22Rv1 (cell line): ENCODE results near the gene PPEF1.

ENCODE experiments used
- H3K27ac ChIP-seq: fragments of 450-650 bp; 2 replicates; pipeline ENCODE4 v1.5.1; 2017
- ZFX ChIP-seq: fragments of 450-650 bp; IDR thresholded peaks from 2 replicates; pipeline ENCODE4 v1.6.1; 2017; ENCODE audit warnings: antibody characterized with exemption, borderline replicate concordance
- TF ChIP-seq, protein P1 (sequence below): fragments of 450-650 bp; IDR thresholded peaks from 2 replicates; pipeline ENCODE4 v1.5.1; 2017; ENCODE audit warnings: mild to moderate bottlenecking

PPEF1 gene

GRCh38 chrX:18856645-18856997, 149.2 kb downstream of the PPEF1 start:
- TF ChIP-seq, protein P1, sequence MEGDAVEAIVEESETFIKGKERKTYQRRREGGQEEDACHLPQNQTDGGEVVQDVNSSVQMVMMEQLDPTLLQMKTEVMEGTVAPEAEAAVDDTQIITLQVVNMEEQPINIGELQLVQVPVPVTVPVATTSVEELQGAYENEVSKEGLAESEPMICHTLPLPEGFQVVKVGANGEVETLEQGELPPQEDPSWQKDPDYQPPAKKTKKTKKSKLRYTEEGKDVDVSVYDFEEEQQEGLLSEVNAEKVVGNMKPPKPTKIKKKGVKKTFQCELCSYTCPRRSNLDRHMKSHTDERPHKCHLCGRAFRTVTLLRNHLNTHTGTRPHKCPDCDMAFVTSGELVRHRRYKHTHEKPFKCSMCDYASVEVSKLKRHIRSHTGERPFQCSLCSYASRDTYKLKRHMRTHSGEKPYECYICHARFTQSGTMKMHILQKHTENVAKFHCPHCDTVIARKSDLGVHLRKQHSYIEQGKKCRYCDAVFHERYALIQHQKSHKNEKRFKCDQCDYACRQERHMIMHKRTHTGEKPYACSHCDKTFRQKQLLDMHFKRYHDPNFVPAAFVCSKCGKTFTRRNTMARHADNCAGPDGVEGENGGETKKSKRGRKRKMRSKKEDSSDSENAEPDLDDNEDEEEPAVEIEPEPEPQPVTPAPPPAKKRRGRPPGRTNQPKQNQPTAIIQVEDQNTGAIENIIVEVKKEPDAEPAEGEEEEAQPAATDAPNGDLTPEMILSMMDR: no peak
- no peak for TF ChIP-seq ZFX
- no peak overlapping the region for H3K27ac ChIP-seq

GRCh38 chrX:18861511-18861910, 154.1 kb downstream of the PPEF1 start:
- no peak overlapping the region for H3K27ac ChIP-seq
- TF ChIP-seq, protein P1: no peak
- no peak for TF ChIP-seq ZFX

DNA sequence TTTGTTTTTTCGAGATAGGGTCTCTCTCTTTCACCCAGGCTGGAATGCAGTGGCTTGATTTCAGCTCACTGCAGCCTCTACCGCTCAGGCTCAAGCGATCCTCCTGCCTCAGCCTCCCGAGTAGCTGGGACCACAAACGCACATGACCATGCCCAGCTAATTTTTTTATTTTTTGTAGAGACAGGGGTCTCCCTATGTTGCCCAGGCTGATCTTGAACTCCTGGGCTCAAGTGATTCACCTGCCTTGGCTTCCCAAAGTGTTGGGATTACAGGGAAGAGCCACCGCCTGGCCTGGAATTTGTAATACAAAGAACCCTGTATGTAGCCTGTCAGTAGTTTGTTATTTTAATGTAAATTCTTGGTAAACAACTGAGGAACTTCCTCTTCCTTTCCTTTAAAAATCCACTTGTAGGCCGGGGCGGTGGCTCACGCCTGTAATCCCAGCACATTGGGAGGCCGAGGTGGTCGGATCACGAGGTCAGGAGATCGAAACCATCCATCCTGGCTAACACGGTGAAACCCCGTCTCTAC, 157.0 kb downstream of the PPEF1 start:
- TF ChIP-seq, protein P1: no peak
- no peak for TF ChIP-seq ZFX
- H3K27ac ChIP-seq: no peak overlapping the region

- H3K27ac ChIP-seq: no peak overlapping the region
- TF ChIP-seq, protein P1: no peak
- no peak for TF ChIP-seq ZFX
Observed at GRCh38 chrX:18871161-18871890, 163.9 kb downstream of the PPEF1 start.

GRCh38 chrX:18871970-18872369, 164.5 kb downstream of the PPEF1 start:
- H3K27ac ChIP-seq: no peak overlapping the region
- TF ChIP-seq, protein P1: no peak
- no peak for TF ChIP-seq ZFX

- H3K27ac ChIP-seq: no peak overlapping the region
- TF ChIP-seq, protein P1: no peak
- no peak for TF ChIP-seq ZFX
Observed at GRCh38 chrX:18872621-18873020, 165.2 kb downstream of the PPEF1 start.

- no peak overlapping the region for H3K27ac ChIP-seq
- no peak for TF ChIP-seq ZFX
- TF ChIP-seq, protein P1: no peak
Observed at GRCh38 chrX:18873189-18873791, 165.8 kb downstream of the PPEF1 start.
